Measurements from ENCODE around the gene PLAAT4.

- no peak for TF ChIP-seq CTCF (IDR thresholded peaks at IDR 0.05; ENCODE audit: borderline replicate concordance, extremely low read depth, low read length, poor library complexity, severe bottlenecking)
- no peak for TF ChIP-seq EZH2 (IDR thresholded peaks at IDR 0.05; ENCODE audit: borderline replicate concordance, low read depth, low read length, severe bottlenecking)
Observed at GRCh38 chr11:63534895-63535461, 1.6 kb upstream of the PLAAT4 start.
